Activated CD4-positive, alpha-beta T cell treated with anti-CD3 and anti-CD28 coated beads, Interleukin-2, amount 50 U/mL, for 24 hours (primary cell): ENCODE measurements around the gene CD74.

ENCODE experiments used
- DNase-seq, 2 donors: peaks; one replicate each; pipeline ENCODE4 v3.0.0-alpha.2; 2020; ENCODE audit warnings: low read depth in 1 of 2, low spot score in 1 of 2

Gene CD74

DNA sequence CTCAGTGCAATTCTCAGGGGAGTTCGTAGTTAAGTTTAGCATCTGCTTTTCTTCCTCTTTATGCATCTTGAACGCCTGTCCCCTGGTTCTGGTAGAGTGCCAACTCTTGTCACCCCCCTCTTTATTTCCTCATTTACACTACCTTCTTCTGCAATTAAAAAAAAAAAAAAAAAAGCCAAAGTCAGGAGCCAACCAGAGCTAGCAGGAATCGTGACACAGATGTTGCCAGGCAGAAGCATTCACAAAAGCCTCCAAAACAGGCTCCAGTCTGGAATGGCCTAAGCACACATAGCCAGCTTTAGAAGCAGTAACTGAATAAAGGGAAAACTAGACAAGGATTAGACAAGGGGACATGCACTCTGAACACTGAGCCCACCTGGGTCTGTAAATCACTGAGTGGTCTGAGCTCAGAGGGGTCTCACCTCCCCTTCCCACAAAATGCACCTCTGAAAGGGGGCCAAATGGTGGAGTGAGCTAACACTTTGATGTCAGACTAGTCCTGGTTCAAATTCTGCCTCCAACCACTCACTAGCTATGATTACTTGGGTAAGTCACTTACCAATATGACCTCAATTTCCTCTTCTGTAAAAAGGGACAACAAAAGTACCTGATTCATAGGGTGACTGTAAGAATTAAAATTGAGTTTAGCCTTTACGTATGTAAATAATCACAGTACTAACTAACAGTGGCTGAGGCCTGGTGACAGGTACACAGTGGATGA is 2.0 kb downstream of the CD74 start:
- peak in 1 of 2 donors; percentile 24 for DNase-seq

DNA sequence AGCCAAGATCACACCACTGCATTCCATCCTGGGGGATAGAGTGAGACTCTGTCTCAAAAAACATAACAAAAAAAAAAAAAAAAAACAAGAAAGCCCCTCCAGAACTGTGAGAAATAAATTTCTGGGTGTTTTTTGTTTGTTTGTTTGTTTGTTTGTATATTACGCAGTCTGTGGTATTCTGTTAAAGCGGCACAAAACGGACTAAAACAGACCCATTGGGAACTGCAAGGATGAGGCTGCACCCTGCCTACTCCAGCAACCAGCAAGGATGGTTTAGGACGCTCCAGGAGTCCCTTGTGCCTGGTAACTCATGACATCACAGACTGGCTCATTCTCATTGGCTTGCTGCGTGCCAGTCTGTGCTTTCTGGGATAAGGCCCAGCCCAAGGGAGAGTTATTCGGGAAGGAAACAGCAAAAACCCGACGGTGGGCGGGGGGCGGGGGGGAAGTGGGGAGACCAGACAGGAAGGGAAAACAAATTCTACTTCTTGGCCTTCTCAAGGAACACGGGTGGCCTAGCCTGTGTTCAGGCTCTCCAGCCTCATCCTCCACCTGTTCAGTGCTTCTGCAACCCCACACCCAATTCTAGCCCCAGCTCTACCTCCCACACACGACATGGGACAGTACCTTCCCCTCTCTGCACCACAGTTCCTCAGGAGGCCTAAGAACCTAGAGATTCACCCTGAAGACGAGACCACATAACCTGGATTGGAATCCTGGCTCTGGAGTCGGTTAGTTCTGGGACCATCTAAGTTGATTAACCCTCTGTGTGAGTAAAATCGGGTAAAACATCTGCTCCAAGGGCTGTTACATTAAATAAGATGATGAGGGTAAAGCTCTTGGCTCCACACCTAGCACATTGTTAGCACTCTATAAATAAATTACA is 2.8 kb downstream of the CD74 start:
- peak in 1 of 2 donors; percentile 30 for DNase-seq

GRCh38 chr5:150408231-150408943 is 4.3 kb downstream of the CD74 start:
- no peak for DNase-seq

GRCh38 chr5:150407096-150407720 is 5.5 kb downstream of the CD74 start:
- DNase-seq = no peak

GRCh38 chr5:150406723-150407095 is 6.0 kb downstream of the CD74 start:
- DNase-seq = no peak

DNA sequence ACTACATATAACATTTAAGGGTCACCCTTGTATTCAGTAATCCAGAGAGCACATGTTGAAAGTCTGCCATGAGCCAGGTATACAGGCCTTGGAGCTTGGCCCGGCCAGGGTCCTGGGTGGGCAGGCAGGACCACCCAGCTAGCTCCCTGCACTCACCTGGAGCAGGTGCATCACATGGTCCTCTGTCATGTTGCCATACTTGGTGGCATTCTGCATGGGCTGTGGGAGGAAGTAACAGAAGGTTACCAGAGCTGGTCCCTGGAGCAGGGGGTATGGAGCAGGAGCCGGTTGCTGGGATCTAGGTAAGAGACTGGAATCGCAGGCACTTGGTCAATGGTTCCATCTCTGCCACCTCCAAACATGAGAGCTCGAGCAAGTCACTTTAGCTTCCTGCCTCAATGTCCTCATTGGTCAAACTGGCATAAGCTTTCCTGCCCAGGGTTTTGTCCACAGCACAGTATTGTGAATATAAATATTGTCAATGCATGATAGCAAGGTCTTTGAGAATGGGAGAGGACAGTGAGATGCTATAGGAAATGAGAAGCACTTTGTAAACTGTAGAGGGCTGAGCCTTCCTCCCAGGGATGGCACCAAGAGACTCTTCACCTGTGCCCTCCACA is 6.5 kb downstream of the CD74 start:
- no peak for DNase-seq

DNA sequence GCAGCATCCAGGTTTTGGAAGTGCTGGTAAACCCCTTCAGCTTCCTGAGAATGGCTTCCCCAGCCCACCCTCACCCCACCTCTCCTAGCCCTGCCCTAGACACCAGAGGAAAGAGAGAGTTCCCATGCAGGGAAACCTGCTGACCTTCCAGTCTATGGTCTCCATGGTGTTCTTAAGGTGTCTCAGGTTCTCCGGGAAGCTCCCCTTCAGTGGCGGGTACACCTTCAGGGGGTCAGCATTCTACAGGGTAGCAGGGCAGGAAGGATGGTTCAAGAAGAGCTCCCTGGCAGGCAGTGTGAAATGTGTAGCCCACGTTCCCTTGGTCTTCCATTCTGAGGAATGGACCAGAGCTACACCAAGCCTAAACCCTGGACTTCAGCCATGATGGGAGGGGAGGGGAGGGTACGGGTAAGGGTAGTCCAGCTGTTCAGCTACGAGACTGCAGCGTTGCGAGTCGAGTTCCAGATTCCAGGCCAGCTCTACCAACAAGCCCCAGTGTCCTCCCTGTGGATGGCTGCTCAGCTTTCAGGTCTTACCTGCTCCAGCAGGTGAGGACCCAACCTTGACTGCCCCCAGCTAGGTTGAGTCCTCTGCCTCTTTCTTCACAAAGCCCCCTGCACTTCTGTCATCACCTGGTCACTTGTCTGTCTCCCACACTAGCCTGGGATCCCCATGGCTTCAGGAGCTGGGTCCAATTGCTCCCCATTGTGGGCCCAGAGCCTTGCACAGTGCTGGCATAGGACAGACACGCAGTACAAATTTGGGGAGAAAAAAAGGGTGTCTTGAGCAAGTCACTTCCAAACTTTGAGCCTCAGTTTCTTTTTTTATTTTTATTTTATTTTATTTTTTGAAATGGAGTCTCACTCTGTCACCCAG is 7.5 kb downstream of the CD74 start:
- DNase-seq = no peak

DNA sequence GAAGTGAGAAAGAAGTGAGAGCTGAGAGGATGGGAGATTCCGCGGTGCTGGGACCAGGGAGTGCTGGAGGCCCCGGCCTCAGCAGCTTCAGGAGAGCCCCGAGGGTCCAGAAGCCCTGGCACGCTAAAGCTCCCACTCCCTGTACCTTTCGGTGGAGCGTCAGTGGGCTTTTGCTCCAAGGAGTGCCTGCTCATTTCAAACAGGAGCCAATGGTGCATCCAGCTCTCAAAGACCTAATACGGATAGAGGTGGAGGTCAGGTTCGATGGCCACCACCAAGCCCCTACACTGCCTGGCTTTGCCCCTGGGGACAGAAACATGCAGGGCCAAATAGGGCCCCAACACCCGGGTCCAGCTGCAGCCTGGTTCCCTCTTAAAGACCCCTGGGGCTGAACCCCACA is 8.2 kb downstream of the CD74 start:
- no peak for DNase-seq

DNA sequence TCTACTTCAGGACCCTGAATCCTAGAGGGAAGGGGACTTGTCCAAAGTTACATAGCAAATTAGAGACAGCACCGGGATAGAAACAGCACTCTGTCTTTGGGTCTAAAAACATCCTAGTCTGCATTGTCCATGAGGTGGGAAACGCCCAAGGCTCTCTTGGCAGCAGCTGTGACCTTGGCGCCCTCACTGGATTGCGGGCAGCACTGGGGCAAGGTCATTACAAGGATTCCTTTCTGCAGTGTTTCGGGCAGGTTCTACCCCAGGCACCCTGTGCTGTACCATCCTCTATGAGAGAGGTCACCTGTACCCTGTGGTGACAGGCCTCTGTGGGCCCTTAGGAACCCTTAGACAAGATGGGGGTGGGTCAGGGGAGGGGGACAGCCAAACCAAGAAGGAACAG is 8.6 kb downstream of the CD74 start:
- no peak for DNase-seq

DNA sequence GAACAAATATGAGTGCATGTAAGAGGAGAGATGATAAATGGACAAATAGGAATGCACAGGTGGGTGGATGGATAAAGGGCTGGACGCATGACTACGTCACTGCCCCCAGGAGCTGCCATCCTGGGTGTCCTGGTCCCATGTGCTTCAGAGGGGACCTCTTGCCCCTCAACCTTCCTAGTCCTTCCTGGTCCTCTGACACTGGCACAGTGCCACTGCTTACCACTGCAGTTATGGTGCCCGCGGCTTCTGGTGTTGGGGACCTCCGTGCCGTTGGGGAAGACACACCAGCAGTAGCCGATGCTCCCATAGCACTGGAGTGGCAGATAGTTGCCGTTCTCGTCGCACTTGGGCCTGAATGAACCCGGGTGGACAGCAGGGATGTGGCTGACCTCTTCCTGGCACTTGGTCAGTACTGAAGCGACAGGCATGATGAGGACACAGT is 9.8 kb downstream of the CD74 start:
- DNase-seq = no peak

DNA sequence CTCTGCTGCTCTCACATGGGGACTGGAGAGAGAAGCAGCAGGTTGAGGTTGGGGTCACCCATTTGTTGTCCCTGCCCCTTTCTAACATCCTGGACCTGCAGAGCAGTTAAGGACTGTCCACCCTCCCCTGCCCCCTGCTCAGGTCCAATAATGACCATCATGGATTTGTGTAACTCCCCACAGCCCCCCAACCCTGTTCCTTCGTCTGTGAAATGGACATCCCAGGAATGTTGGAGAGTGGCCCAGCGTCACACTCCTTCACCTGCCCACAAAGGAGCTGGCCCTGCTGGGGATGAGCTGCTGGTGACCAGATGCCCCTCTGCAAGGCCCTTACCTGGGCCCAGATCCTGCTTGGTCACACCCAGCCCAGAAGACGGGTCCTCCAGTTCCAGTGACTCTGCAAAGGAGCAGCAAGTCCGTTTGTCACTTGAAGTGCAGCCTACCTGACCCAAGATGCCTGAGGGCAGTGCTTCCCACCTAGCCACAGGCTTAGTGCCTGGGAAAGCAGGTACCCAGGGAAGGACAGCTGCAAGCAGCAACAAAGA is 10.4 kb downstream of the CD74 start:
- no peak for DNase-seq

DNA sequence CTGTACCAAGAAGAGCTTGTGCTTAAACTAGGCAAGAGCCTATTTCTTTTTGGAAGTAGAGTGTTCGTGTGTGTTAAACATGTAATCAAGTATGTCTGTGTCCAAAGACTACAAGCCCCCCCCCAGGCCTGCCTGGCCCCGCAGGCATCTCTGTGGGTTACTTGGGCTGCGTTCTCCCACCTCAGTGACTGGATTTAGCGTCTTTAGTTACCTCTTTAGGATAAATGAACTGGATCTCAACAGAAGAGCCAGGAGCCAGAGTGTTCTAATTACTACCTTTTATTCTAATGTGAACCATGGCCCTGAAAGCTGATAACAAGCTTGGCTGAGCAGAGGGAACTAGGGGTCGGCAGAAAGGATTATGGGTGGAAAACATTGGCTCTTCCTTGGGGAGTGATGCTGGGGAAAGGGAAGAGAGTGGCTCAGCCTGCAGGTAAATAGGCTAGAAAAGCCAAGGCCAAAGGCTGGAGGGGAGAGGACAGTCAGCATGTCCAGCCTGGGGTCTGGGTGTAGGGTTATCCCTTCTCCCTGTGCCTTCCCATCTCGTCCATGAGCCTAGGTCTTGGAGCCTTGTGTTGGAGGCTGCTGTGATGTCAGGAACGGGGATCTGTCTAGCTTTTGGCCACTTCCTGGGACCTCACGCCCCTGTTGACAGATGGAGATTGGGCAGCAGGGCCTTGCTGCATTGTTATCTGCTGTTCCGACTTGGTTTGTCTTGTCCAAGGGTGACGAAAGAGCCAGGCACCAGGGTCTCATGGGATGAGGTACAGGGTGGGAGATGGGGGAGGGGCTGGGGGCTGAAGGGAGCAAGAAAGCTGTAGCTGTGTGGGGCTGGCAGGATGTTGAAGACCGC is 11.1 kb downstream of the CD74 start:
- no peak for DNase-seq

- no peak for DNase-seq
Measured at GRCh38 chr5:150401076-150401375, 11.7 kb downstream of the CD74 start.

GRCh38 chr5:150400316-150401075 is 12.2 kb downstream of the CD74 start:
- no peak for DNase-seq

- DNase-seq = no peak
Measured at GRCh38 chr5:150399524-150400211, 13.0 kb downstream of the CD74 start.

DNA sequence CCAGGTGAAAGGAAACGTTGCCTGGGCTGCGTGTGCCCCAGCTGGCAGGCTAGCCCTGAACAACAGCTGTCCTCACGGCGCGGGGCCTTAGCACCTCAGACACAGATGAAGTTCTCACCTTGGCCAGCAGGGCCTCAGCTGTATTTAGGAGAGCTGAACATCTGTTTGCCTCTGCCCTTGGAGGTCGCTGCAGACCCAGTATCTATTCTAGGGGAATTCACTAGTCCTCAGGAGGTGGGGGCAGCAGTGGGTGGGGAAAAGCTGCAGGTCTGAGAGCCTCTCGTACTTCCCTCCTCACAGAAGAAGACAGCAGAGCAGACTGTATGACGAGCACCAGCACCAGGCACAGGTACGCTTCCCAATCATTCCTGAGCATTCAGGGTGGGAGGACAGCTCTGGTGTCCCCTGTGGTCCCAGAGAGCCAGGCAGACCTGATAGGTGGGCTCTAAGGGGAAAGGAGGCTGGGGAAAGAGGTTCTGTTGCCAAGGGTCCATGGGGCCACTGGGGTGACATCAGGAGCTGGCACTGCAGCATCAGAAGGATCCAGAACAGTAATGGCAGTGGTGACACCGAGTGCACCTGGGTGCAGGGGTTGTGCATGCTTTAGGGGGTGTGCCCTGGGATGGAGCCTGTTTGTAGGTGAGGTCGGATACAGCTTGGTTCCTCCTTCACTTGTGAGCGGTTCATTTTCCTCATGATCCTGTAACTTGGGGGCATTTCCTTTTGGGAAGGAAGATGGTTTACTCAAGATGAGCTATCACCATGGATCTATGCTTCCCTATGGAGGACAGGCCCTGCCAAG is 13.8 kb downstream of the CD74 start:
- DNase-seq = no peak
